ENCODE results near the gene MAN1C1.
"Not testable (repeated sequence)": the region's sequence is repeated elsewhere in the genome, so short reads cannot be mapped to it uniquely, and the experiment has no call there.

The MAN1C1 gene

GRCh38 chr1:25682059-25682601 lies 65.5 kb downstream of the MAN1C1 start:
- DNase-seq = no peak

GRCh38 chr1:25683177-25683576 lies 66.6 kb downstream of the MAN1C1 start:
- DNase-seq = no peak

- DNase-seq = no peak
These were observed 67.1 kb downstream of the MAN1C1 start for GRCh38 chr1:25683731-25684130.

- no peak for DNase-seq
These were observed 67.8 kb downstream of the MAN1C1 start for GRCh38 chr1:25684216-25684965.

GRCh38 chr1:25685211-25685750 lies 68.7 kb downstream of the MAN1C1 start:
- DNase-seq = no peak

GRCh38 chr1:25685938-25686665 lies 69.5 kb downstream of the MAN1C1 start:
- no peak for DNase-seq

GRCh38 chr1:25687221-25688017 lies 70.8 kb downstream of the MAN1C1 start:
- no peak for DNase-seq

- DNase-seq = no peak
These were observed 72.0 kb downstream of the MAN1C1 start for GRCh38 chr1:25688390-25689119.

GRCh38 chr1:25689686-25690381 lies 73.2 kb downstream of the MAN1C1 start:
- DNase-seq = no peak

- no peak for DNase-seq
These were observed 73.9 kb downstream of the MAN1C1 start for GRCh38 chr1:25690396-25690956.

- no peak for DNase-seq
These were observed 74.6 kb downstream of the MAN1C1 start for GRCh38 chr1:25691211-25691610.

- peak; percentile 42 for DNase-seq
These were observed 76.0 kb downstream of the MAN1C1 start for GRCh38 chr1:25692560-25692959.

GRCh38 chr1:25694167-25695007 lies 77.8 kb downstream of the MAN1C1 start:
- DNase-seq = no peak

GRCh38 chr1:25695090-25695770 lies 78.6 kb downstream of the MAN1C1 start:
- DNase-seq = no peak

GRCh38 chr1:25695771-25696311 lies 79.2 kb downstream of the MAN1C1 start:
- no peak for DNase-seq

- not testable (repeated sequence) for DNase-seq
These were observed 80.1 kb downstream of the MAN1C1 start for GRCh38 chr1:25696643-25697042.

- no peak for DNase-seq
These were observed 81.0 kb downstream of the MAN1C1 start for GRCh38 chr1:25697435-25698217.

- peak; percentile 62 for DNase-seq
These were observed 81.7 kb downstream of the MAN1C1 start for GRCh38 chr1:25698252-25698651.

Data from stimulated activated CD8-positive, alpha-beta memory T cell treated with anti-CD3 and anti-CD28 coated beads, Interleukin-4, amount 100 ng/mL, for 48 hours (primary cell).